T-helper 2 cell treated with Interferon-gamma antibody and Interleukin-4, amounts not matched to agents 5 μg/mL and 100 μg/mL, for 36 hours (primary cell): ENCODE measurements around the gene MARCHF5.
"Not testable (repeated sequence)": the region's sequence is repeated elsewhere in the genome, so short reads cannot be mapped to it uniquely, and the experiment has no call there.

Source experiments
- DNase-seq: peaks from one replicate; pipeline ENCODE4 v3.0.0; 2021; ENCODE audit warnings: low spot score
- H3K27ac Mint-ChIP-seq: one replicate; pipeline ENCODE4 v1.8.0; 2021; ENCODE audit warnings: mild to moderate bottlenecking, mixed read lengths
- H3K27me3 Mint-ChIP-seq: one replicate; pipeline ENCODE4 v1.8.0; 2021; ENCODE audit warnings: low read depth, mixed read lengths
- H3K36me3 Mint-ChIP-seq: one replicate; pipeline ENCODE4 v1.8.0; 2021; ENCODE audit warnings: low read depth, mixed read lengths
- H3K4me1 Mint-ChIP-seq: one replicate; pipeline ENCODE4 v1.8.0; 2021; ENCODE audit warnings: low read depth, mixed read lengths
- H3K4me3 Mint-ChIP-seq: one replicate; pipeline ENCODE4 v1.8.0; 2022; ENCODE audit warnings: mild to moderate bottlenecking, moderate library complexity, mixed read lengths
- H3K9me3 Mint-ChIP-seq: one replicate; pipeline ENCODE4 v1.8.0; 2021; ENCODE audit warnings: mixed read lengths

The MARCHF5 gene

DNA sequence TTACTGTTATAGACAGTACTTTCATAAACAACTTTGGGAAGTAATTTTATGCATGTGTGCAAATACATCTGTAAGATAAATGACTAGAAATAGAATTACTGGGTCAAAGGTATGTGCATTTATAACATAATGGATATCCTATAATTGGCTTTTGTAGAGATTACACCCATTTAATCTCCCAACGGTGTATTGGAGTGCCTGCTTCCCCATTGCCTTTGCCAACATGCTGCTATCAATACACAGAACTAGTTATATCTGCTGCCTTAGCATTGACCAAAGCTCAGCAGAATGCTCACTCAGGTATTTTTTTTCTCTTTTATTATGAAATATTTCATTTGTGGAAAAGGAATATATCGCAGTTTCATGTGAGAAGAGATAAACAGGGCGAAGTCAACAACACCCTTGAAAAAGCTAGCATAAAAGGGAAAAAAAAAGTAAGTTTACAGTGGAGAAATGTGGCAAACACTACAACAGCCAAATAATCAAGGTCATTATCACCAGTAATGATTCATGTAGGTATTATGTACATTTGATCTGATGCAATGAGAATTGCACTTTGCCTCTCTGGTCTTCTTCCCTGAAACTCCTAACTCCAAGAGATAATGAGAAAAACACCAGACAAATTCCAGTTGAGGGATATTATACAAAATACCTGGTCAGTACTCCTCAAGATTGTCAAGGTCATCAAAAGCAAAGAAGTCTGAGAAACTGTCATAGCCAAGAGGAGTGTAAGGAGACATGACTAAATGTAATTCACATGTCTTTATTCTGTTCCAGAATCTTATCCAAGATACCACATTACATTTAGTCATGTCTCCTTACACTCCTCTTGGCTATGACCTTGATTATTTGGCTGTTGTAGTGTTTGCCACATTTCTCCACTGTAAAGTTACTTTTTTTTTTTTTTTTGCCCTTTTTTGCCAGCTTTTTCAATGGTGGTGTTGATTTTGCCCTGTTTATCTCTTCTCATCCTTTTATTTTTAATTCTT lies 36.8 kb downstream of the MARCHF5 start:
- H3K9me3 Mint-ChIP-seq = no peaks in the 10 kb centered on the region
- no peaks in the 10 kb centered on the region for H3K27me3 Mint-ChIP-seq
- H3K36me3 Mint-ChIP-seq = peaks cover 7% of the 10 kb centered on the region
- no peak for DNase-seq
- no peak overlapping the region for H3K4me3 Mint-ChIP-seq
- H3K4me1 Mint-ChIP-seq = no peaks in the 10 kb centered on the region
- H3K27ac Mint-ChIP-seq = no peak overlapping the region

DNA sequence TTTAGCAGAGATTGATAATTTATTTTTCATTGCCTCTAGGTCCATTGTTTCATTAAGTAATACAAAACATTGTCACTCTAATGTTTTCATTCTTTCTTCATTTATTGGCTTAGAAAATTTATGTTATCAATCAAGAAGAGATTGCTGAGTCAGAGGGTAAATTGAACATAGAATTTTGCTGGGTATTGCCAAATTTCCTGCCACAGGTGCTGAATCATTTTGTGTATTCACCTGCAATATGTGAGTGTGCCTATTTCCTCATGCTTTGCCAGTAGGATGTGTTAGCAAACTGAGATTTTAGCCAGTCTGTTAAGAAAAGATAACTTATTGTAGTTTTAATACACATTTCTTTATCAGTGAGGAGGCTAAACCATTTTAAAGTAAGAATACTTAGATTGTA lies 38.0 kb downstream of the MARCHF5 start:
- no peak overlapping the region for H3K27ac Mint-ChIP-seq
- no peak overlapping the region for H3K4me3 Mint-ChIP-seq
- H3K4me1 Mint-ChIP-seq = no peaks in the 10 kb centered on the region
- peaks cover 7% of the 10 kb centered on the region for H3K36me3 Mint-ChIP-seq
- H3K9me3 Mint-ChIP-seq = no peaks in the 10 kb centered on the region
- no peaks in the 10 kb centered on the region for H3K27me3 Mint-ChIP-seq
- no peak for DNase-seq

DNA sequence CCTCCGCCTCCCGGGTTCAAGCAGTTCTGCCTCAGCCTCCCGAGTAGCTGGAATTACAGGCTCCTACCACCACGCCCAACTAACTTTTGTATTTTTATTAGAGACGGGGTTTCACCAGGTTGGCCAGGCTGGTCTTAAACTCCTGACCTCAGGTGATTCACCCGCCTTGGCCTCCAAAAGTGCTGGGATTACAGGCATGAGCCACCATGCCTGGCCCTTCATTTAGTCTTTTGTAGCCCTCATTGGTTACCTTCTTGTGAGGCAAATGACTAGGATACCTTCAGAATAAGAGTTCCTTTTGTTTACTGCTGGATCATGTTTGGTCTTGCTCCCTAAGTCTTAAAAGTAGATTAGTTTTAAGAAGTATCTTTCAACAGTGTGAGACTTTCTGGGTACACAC lies 39.0 kb downstream of the MARCHF5 start:
- H3K4me3 Mint-ChIP-seq, DNase-seq, H3K36me3 Mint-ChIP-seq, H3K27me3 Mint-ChIP-seq, H3K4me1 Mint-ChIP-seq, H3K9me3 Mint-ChIP-seq, H3K27ac Mint-ChIP-seq: not testable (repeated sequence)

DNA sequence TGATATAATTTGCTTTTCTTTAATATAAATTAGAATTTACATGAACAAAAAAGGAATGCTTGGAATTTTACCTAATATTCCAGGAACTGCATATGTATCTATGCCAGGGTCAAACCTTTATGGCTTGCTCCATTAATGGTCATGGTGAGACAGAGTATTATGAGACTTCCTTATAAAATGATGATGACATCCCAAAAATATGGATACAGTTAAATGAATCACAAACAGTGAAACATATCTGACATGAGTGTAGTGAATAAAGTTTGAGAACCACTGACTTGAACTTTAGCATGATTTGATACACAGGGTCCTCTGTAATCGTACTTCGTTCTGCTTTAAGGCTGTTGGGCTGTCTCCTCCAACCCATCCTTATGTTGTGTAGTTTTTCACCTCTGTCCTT lies 51.8 kb downstream of the MARCHF5 start:
- no peak overlapping the region for H3K4me3 Mint-ChIP-seq
- no peak for DNase-seq
- H3K27me3 Mint-ChIP-seq = no peaks in the 10 kb centered on the region
- no peak overlapping the region for H3K27ac Mint-ChIP-seq
- H3K9me3 Mint-ChIP-seq = no peaks in the 10 kb centered on the region
- H3K36me3 Mint-ChIP-seq = peaks cover 7% of the 10 kb centered on the region
- H3K4me1 Mint-ChIP-seq = no peaks in the 10 kb centered on the region

DNA sequence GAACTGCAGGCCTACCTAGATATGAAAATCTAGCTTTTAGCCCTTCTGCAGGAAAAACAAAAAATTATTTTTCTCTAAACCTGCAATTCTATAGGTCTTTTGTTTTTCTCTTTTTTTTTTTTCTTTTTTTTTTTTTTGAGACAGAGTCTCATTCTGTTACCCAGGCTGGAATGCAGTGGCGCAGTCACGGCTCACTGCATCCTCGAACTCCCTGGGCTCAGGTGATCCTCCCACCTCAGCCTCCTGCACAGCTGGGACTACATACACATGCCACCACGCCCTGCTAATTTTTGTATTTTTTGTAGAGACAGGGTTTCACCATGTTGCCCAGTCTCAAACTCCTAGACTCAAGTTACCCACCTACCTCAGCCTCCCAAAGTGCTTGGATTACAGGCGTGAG lies 54.6 kb downstream of the MARCHF5 start:
- H3K4me3 Mint-ChIP-seq, H3K4me1 Mint-ChIP-seq, H3K27ac Mint-ChIP-seq, H3K9me3 Mint-ChIP-seq, DNase-seq, H3K27me3 Mint-ChIP-seq: not testable (repeated sequence)
- H3K36me3 Mint-ChIP-seq = peaks cover 22% of the 10 kb centered on the region

DNA sequence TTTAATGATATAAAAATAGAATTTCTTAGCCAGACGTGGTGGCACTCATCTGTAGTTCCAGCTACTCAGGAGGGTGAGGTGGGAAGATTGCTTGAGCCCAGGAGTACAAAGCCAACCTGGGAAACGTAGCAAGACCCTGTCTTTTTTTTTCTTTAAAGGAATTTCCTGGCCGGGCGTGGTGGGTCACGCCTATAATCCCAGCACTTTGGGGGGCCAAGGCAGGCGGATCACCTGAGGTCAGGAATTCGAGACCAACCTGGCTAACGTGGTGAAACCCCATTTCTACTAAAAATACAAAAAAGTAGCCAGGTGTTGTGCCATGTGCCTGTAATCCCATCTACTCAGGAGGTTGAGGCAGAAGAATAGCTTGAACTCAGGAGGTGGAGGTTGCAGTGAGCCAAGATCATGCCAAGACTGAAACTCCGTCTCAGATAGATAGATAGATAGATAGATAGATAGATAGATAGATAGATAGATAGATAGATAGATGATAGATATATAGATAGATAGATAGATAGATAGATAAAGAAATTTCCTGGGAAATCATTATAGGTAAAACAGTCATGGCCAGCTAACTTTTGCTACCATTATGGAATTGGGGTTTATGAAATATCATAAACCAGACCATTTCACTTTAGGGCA lies 56.2 kb downstream of the MARCHF5 start:
- not testable (repeated sequence) for H3K27ac Mint-ChIP-seq, DNase-seq, H3K27me3 Mint-ChIP-seq, H3K9me3 Mint-ChIP-seq, H3K4me3 Mint-ChIP-seq, H3K4me1 Mint-ChIP-seq
- H3K36me3 Mint-ChIP-seq = peaks cover 25% of the 10 kb centered on the region

DNA sequence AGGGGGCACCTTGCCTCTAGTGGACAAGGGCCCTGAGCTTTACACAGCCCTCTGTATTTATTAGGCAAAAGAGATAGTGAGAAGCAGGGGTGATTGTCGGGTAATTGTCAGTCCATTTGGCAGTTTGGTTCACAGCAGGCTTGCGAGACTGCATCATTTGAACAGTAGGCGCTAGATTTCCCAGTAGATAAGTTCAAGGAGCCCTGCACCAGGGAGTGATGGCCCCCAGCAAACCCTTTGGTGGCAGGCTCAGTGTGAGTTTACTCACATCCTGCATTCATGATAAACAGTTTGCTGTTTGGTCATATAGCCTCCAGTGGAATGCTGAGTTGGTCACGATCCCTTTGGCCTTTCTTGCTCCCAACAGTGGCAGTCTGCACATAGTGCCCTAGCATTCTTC lies 59.4 kb downstream of the MARCHF5 start:
- no peak for DNase-seq
- no peak overlapping the region for H3K4me3 Mint-ChIP-seq
- no peaks in the 10 kb centered on the region for H3K9me3 Mint-ChIP-seq
- H3K4me1 Mint-ChIP-seq = no peaks in the 10 kb centered on the region
- H3K27ac Mint-ChIP-seq = no peak overlapping the region
- no peaks in the 10 kb centered on the region for H3K27me3 Mint-ChIP-seq
- H3K36me3 Mint-ChIP-seq = peaks cover 18% of the 10 kb centered on the region

DNA sequence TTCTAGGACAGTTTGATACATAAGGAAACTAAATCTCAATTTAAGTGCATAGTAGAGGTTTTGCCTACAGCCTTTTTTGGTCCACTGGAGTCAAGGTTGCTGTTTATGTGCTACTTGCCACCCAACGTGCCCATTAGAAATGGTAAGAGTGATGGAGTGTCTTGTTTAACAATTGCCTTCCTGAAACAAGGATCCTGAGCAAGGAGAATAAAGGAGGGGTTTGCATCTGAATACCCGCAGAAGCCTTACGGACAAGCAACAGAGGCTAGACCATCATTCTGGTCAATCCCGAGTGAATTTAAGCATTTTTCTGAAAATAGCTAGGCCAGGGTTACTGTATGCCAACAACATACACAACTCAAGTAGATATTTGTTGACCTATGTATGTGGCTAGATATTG lies 63.6 kb downstream of the MARCHF5 start:
- Mint-ChIP-seq H3K36me3 (peaks cover 12% of the 10 kb centered on the region), H3K4me1 (no peaks in the 10 kb centered on the region), H3K27me3 (peaks cover 7% of the 10 kb centered on the region), H3K4me3 (no peak overlapping the region), H3K9me3 (no peaks in the 10 kb centered on the region), H3K27ac (no peak overlapping the region)
- no peak for DNase-seq

DNA sequence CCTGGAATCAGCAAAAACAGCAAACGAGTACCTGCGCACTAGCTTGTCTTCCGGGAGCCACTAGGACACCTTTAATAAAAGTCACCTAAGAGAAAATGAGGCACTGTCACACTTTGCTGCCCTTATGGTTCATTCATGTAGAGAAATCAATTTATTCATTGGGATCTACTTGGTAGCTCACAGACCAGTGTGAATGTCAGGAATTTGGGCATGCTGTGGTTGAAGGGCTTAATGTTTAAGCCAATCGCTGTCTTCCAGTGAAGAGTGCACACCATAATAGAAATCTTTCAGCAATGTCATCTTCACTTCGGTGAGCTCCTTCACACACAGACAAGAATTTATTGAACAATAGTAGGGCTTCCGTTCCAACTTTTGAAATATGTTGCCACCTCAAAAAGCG lies 65.1 kb downstream of the MARCHF5 start:
- DNase-seq = no peak
- H3K27ac Mint-ChIP-seq = no peak overlapping the region
- H3K27me3 Mint-ChIP-seq = peaks cover 14% of the 10 kb centered on the region

DNA sequence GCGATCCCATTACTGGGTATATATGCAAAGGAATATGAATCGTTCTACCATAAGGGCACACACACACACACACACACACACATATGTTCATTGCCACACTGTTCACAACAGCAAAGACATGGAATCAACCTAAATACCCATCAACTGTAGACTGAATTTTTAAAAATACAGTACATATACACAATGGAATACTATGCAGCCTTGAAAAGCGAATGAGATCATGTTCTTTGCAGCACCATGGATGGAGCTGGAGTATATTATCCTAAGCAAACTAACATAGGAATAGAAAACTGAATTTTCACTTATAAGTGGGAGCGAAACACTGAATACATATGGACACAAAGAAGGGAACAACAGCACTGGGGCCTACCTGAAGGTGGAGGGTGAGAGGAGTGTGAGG lies 72.5 kb downstream of the MARCHF5 start:
- Mint-ChIP-seq H3K27me3 (peaks cover 19% of the 10 kb centered on the region), H3K4me1 (no peaks in the 10 kb centered on the region), H3K27ac (no peak overlapping the region), H3K36me3 (no peaks in the 10 kb centered on the region), H3K4me3 (no peak overlapping the region), H3K9me3 (no peaks in the 10 kb centered on the region)
- no peak for DNase-seq

More for the DNA sequence above, 65.1 kb downstream of the MARCHF5 start:
- Mint-ChIP-seq H3K36me3 (peaks cover 3% of the 10 kb centered on the region), H3K4me1 (no peaks in the 10 kb centered on the region), H3K4me3 (no peak overlapping the region), H3K9me3 (no peaks in the 10 kb centered on the region)

DNA sequence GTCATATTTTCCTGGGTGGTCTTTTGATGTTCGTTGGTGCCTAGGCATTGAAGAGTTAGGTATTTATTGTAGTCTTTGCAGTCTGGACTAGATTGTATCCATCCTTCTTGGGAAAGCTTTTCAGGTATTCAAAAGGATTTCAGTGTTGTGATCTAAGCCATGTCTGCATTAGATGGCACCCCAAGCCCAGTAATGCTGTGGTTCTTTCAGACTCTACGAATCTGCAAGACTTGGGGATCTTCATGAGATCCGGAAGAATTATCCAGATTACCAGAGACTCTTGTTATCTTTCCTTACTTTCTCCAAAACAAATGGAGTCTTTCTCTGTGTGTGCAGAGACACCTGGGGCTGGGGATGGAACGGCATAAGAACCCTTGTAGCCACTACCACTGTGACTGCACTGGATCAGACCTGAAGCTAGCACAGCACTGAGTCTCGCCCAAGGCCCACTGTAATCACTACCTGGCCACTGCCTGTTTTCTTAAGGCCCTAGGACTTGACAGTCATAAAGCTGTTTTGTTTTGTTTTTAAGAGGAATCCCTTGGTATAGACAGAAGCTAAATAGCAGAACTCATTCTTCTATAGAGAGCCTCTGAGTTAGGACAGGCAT lies 75.5 kb downstream of the MARCHF5 start:
- H3K27ac Mint-ChIP-seq = no peak overlapping the region
- H3K4me1 Mint-ChIP-seq = no peaks in the 10 kb centered on the region
- H3K27me3 Mint-ChIP-seq = peaks cover 1% of the 10 kb centered on the region
- H3K4me3 Mint-ChIP-seq = no peak overlapping the region
- no peak for DNase-seq
- no peaks in the 10 kb centered on the region for H3K36me3 Mint-ChIP-seq
- H3K9me3 Mint-ChIP-seq = no peaks in the 10 kb centered on the region

DNA sequence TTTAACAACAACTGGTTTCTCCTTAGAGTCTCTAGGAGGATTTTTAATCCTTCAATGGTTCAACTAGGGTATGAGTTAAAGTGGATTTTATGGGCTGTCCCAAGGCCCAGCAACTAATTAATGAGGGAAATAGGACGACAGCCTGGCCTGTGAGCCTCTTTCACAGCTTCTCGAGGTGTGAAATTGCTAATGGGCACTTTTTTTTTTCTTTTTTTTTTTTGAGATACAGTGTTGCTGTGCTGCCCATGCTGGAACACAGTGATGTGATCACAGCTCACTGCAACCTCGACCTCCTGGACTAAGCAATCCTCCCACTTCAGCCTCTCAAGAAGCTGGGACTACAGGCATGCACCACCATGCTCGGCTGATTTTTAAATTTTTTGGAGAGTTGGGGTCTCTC lies 87.0 kb downstream of the MARCHF5 start:
- no peak overlapping the region for H3K4me3 Mint-ChIP-seq
- no peaks in the 10 kb centered on the region for H3K9me3 Mint-ChIP-seq
- no peak overlapping the region for H3K27ac Mint-ChIP-seq
- no peaks in the 10 kb centered on the region for H3K36me3 Mint-ChIP-seq
- H3K4me1 Mint-ChIP-seq = no peaks in the 10 kb centered on the region
- H3K27me3 Mint-ChIP-seq = peaks cover 4% of the 10 kb centered on the region
- DNase-seq = no peak

DNA sequence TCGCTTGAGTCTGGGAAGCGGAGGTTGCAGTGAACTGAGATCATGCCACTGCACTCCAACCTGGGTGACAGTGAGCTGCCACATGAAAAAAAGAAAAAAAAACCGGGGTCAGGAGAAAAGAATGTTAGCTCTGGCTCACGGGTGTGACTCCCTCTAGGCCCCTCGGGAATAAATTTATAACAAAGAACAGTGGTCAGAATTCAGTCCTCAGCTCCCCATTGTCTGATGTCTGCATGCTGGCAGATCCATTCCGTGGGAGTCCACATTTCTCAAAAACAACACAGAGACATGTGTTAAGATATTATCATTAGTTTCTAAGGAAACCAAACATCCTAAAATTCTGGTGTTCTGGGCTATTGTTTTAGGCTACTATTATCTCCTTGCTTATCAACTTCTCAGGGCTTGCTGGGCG lies 90.6 kb downstream of the MARCHF5 start:
- DNase-seq = no peak
- no peak overlapping the region for H3K4me3 Mint-ChIP-seq
- H3K27ac Mint-ChIP-seq = no peak overlapping the region

DNA sequence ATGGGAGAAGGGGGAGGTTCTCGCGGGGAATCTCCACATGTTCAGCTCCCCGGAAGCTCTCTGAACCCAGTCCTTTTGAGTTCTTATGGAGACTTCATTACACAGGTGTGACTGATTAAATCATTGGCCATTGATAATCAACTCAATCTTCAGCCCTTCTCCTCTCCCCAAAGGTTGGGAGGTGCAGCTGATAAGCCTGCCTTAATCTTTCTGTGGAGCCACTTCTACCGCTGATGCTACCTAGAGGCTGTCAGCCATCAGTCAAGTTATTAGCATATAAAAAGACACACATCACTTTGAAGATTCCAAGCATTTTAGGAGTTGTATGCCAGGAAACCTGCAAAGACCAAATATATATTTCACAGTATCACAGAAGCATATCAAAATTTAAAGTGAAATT lies 91.7 kb downstream of the MARCHF5 start:
- no peaks in the 10 kb centered on the region for H3K4me1 Mint-ChIP-seq
- no peaks in the 10 kb centered on the region for H3K36me3 Mint-ChIP-seq
- H3K27ac Mint-ChIP-seq = no peak overlapping the region
- no peak for DNase-seq
- peaks cover 4% of the 10 kb centered on the region for H3K27me3 Mint-ChIP-seq
- no peaks in the 10 kb centered on the region for H3K9me3 Mint-ChIP-seq
- no peak overlapping the region for H3K4me3 Mint-ChIP-seq

More for the DNA sequence above, 90.6 kb downstream of the MARCHF5 start:
- H3K9me3 Mint-ChIP-seq = no peaks in the 10 kb centered on the region
- no peaks in the 10 kb centered on the region for H3K4me1 Mint-ChIP-seq
- peaks cover 4% of the 10 kb centered on the region for H3K27me3 Mint-ChIP-seq
- H3K36me3 Mint-ChIP-seq = no peaks in the 10 kb centered on the region
